ENCODE measurements around the gene AQP9.
A peak's percentile ranks its signal among the peaks of the same experiment; 100 is the strongest.

AQP9 gene

DNA sequence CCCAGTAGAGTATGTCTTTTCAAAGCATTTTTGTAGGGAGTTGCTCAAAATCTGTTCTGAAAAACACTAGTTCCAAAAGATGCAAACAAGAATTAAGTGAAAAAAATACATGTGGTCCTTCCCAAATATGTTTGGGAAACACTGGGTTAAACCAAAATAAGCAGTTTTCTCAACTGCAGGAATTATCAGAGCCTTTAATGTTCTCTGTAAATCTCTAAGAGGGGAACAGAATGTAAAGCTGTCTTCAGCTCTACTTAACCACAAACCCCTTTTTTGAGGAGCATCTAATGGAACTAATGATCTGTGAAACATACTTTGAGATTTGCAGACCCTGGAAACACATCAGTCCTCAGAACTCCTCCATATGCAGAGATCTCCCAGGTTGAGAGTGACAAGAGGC, 9.9 kb downstream of the AQP9 start:
- no peak overlapping the region for H2AFZ ChIP-seq
- H3K4me1 ChIP-seq, result peaks cover 6% of the 10 kb centered on the region
- no peaks in the 10 kb centered on the region for H3K9me3 ChIP-seq (ENCODE audit: control insufficient read depth, low read length)
- H3K9ac ChIP-seq, result no peak overlapping the region
- TF ChIP-seq, protein P1, sequence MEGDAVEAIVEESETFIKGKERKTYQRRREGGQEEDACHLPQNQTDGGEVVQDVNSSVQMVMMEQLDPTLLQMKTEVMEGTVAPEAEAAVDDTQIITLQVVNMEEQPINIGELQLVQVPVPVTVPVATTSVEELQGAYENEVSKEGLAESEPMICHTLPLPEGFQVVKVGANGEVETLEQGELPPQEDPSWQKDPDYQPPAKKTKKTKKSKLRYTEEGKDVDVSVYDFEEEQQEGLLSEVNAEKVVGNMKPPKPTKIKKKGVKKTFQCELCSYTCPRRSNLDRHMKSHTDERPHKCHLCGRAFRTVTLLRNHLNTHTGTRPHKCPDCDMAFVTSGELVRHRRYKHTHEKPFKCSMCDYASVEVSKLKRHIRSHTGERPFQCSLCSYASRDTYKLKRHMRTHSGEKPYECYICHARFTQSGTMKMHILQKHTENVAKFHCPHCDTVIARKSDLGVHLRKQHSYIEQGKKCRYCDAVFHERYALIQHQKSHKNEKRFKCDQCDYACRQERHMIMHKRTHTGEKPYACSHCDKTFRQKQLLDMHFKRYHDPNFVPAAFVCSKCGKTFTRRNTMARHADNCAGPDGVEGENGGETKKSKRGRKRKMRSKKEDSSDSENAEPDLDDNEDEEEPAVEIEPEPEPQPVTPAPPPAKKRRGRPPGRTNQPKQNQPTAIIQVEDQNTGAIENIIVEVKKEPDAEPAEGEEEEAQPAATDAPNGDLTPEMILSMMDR (IDR thresholded peaks at IDR 0.05), result no peak
- no peak overlapping the region for H3K4me2 ChIP-seq (ENCODE audit: low read length)
- no peaks in the 10 kb centered on the region for H3K27me3 ChIP-seq (ENCODE audit: control insufficient read depth, insufficient read depth, low read length)
- H3K4me3 ChIP-seq (ENCODE audit: low read depth, low read length), result no peak overlapping the region
- no peaks in the 10 kb centered on the region for H3K36me3 ChIP-seq (ENCODE audit: control insufficient read depth, insufficient read depth, low read length)
- H3K27ac ChIP-seq, result no peak overlapping the region
- no peaks in the 10 kb centered on the region for H3K79me2 ChIP-seq

DNA sequence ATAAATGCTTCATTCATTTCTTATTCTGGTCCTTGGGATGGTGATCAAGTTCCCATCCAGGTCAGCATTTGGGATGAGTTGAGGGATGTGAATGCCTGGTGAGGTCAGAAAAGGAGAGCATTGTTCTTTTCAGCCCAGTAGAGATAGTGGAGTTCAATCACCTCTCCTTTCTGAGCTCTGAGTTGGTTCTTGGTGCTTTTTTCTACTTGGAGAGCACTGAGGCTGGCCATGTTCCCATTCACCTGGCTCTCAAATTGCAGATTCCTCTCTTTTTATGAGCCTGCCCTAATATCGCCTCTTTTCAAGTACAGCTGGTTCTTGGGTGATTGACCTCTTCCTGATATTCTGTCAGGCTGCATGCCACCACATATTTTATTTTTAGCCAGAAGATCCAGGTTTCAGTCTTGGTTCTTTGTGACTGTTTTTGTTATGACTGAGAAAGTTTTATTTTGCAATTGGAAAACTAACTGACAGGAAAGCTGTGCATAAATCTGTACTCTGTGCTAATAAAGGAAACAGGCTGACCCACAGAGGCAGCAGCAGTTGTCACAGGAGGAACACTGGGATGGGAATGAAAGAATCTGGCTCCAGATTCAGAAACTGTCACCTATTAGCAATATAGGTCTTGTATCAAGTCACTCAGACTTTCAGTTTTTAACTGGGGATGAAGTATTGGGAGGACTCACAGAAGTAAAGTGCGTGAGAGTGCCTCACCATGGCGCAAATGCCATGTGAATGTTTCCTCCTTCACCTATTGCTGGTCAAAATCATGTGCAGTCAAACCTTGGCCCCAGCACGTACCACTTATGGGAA, 10.7 kb downstream of the AQP9 start:
- Histone ChIP-seq H3K4me1 (peaks cover 6% of the 10 kb centered on the region), H3K27ac (no peak overlapping the region), H3K79me2 (no peaks in the 10 kb centered on the region), H3K9me3 (ENCODE audit: control insufficient read depth, low read length) (no peaks in the 10 kb centered on the region), H3K4me3 (ENCODE audit: low read depth, low read length) (no peak overlapping the region), H3K9ac (no peak overlapping the region), H2AFZ (peak overlapping the region; percentile 46), H3K27me3 (ENCODE audit: control insufficient read depth, insufficient read depth, low read length) (no peaks in the 10 kb centered on the region), H3K4me2 (ENCODE audit: low read length) (no peak overlapping the region), H3K36me3 (ENCODE audit: control insufficient read depth, insufficient read depth, low read length) (no peaks in the 10 kb centered on the region)
- TF ChIP-seq, protein P1 (IDR thresholded peaks at IDR 0.05), result no peak

DNA sequence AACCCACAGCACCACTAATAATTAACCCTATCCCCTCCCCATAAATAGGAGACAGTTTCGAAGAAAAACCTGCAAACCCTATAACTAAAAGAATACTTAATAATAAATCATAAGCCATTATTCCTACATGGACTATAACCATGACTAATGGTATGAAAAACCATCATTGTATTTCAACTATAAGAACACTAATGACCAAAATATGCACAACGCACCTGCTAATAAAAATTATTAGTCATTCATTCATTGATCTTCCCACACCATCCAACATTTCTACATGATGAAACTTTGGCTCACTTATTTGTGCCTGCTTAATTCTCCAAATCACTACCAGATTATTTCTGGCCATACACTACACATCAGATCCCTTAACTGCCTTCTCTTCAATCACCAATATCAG, 16.6 kb downstream of the AQP9 start:
- Histone ChIP-seq H3K9ac (no peak overlapping the region), H3K4me1 (no peaks in the 10 kb centered on the region), H3K9me3 (ENCODE audit: control insufficient read depth, low read length) (no peaks in the 10 kb centered on the region), H3K27me3 (ENCODE audit: control insufficient read depth, insufficient read depth, low read length) (no peaks in the 10 kb centered on the region), H3K4me3 (ENCODE audit: low read depth, low read length) (no peak overlapping the region), H3K36me3 (ENCODE audit: control insufficient read depth, insufficient read depth, low read length) (no peaks in the 10 kb centered on the region), H3K79me2 (no peaks in the 10 kb centered on the region), H3K27ac (no peak overlapping the region), H3K4me2 (ENCODE audit: low read length) (no peak overlapping the region), H2AFZ (no peak overlapping the region)
- TF ChIP-seq, protein P1 (IDR thresholded peaks at IDR 0.05), result no peak

DNA sequence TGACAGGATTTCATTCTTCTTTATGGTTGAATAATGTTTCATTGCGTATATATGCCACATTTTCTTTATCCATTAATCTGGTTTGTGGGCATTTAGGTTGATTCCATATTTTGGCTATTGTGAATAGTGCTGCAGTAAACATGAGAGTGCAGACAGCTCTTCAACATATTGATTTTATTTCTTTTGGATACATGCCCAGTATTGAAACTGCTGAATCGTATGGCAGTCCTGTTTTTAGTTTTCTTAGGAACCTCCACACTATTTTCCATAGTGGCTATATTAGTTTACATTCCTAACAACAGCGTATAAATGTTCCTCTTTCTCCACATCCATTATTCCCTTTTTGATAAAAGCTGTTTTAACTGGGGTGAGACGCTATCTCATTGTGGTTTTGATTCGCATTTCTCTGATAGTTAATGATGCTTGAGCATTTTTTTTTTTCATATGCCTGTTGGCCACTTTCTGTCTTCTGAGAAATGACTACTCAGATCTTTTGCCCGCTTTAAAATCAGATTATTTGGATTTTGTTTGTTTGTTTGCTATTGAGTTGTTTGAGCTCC, 21.7 kb downstream of the AQP9 start:
- H3K27me3 ChIP-seq (ENCODE audit: control insufficient read depth, insufficient read depth, low read length), result no peaks in the 10 kb centered on the region
- H3K9me3 ChIP-seq (ENCODE audit: control insufficient read depth, low read length), result no peaks in the 10 kb centered on the region
- TF ChIP-seq, protein P1 (IDR thresholded peaks at IDR 0.05), result no peak
- H2AFZ ChIP-seq, result no peak overlapping the region
- no peaks in the 10 kb centered on the region for H3K36me3 ChIP-seq (ENCODE audit: control insufficient read depth, insufficient read depth, low read length)
- no peak overlapping the region for H3K27ac ChIP-seq
- no peak overlapping the region for H3K4me3 ChIP-seq (ENCODE audit: low read depth, low read length)
- H3K9ac ChIP-seq, result no peak overlapping the region
- no peak overlapping the region for H3K4me2 ChIP-seq (ENCODE audit: low read length)
- H3K79me2 ChIP-seq, result no peaks in the 10 kb centered on the region
- H3K4me1 ChIP-seq, result no peaks in the 10 kb centered on the region

Data from parathyroid adenoma (tissue), 2 donors.